LNCaP clone FGC (cell line): ENCODE data around the gene PRM1.

Experiments
- DNase-seq: peaks from one replicate; pipeline ENCODE4 v3.0.0-alpha.2; 2011; ENCODE audit warnings: low read depth
- H3K4me3 ChIP-seq: 2 replicates; pipeline ENCODE4 v1.5.1; 2011; ENCODE audit warnings: mild to moderate bottlenecking, low read depth, low read length, control low read depth
- TF ChIP-seq, protein P1 (sequence below): IDR thresholded peaks from 2 replicates; pipeline ENCODE4 v1.5.1; 2012; ENCODE audit warnings: mild to moderate bottlenecking; ENCODE audit not compliant: control insufficient read depth, insufficient read depth; ENCODE audit errors: extremely low read depth

PRM1 gene

DNA sequence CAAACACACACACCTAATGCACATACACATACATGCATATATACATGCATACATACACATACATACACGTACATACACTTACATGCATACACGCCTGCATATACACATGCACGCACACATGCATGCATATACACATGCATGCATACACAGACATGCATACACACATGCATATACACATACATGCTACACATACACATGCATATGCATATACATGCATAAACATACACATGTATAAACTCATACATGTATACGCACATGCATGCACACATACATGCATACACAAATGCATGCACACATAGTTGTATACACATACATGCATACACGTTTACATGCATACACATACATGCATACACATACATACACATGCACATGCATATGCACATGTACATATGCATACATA is 40.5 kb upstream of the PRM1 start:
- TF ChIP-seq, protein P1, sequence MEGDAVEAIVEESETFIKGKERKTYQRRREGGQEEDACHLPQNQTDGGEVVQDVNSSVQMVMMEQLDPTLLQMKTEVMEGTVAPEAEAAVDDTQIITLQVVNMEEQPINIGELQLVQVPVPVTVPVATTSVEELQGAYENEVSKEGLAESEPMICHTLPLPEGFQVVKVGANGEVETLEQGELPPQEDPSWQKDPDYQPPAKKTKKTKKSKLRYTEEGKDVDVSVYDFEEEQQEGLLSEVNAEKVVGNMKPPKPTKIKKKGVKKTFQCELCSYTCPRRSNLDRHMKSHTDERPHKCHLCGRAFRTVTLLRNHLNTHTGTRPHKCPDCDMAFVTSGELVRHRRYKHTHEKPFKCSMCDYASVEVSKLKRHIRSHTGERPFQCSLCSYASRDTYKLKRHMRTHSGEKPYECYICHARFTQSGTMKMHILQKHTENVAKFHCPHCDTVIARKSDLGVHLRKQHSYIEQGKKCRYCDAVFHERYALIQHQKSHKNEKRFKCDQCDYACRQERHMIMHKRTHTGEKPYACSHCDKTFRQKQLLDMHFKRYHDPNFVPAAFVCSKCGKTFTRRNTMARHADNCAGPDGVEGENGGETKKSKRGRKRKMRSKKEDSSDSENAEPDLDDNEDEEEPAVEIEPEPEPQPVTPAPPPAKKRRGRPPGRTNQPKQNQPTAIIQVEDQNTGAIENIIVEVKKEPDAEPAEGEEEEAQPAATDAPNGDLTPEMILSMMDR: no peak
- no peak for DNase-seq
- no peak overlapping the region for H3K4me3 ChIP-seq

DNA sequence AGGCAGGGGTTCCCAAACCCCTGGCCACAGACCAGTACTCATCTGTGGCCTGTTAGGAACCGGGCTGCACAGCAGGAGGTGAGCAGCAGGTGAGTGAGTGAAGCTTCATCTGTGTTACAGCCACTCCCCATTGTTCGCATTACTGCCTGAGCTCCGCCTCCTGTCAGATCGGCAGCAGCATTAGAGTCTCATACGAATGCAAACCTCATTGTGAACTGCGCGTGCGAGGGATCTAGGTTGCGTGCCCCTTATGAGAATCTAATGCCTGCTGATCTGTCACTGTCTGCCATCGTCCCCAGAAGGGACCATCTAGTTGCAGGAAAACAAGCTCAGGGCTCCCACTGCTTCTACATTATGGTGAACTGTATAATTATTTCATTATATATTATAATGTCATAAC is 39.0 kb upstream of the PRM1 start:
- H3K4me3 ChIP-seq: no peak overlapping the region
- no peak for DNase-seq
- TF ChIP-seq, protein P1: no peak

DNA sequence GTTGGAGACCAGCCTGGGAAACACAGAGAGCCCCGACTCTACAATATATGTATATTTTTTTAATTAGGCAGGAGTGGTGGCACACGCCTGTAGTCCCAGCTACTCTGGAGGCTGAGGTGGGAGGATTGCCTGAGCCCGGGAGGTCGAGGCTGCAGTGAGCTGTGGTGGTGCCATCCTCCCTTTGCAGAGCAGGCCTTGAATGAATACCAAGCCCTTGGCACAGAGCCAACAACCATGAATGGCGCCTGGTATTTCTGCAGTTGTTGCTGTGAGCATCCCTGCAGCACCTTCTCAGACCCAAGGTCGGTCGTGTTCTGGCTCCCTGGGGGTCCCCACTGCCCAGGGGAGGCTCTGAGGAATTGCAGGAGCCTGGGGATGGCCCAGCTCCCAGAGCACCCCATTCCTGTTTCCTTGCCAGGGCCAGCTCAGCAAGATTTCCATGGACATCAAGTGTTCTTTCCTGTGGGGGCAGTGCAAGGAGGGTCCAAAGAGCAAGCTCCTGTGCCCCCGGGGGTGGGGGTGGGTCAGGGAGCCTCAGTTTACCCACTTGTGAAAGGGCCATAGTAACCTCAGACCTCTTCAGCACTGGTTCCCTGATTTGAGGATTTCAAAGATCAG is 38.5 kb upstream of the PRM1 start:
- H3K4me3 ChIP-seq: no peak overlapping the region
- no peak for DNase-seq
- TF ChIP-seq, protein P1: no peak

DNA sequence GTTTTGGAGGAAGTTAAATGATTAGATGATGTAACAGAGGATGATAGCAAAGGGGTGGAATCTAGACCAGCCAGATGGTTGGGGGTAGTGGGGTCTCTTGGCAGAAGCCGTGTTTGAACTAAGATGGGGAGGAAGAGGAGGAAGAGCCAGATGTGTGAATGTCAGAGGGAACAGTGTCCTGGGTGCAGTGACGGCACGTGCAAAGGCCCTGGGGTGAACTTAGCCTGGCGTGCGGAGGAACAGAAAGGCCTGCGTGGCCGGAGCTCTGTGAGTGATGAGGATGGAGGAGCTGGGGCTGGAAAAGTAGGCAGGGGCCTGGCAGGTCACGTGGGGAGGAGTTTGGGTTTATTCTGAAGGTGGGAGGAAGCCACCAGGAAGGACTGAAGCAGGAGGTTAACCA is 37.7 kb upstream of the PRM1 start:
- DNase-seq: no peak
- H3K4me3 ChIP-seq: no peak overlapping the region
- TF ChIP-seq, protein P1: no peak

DNA sequence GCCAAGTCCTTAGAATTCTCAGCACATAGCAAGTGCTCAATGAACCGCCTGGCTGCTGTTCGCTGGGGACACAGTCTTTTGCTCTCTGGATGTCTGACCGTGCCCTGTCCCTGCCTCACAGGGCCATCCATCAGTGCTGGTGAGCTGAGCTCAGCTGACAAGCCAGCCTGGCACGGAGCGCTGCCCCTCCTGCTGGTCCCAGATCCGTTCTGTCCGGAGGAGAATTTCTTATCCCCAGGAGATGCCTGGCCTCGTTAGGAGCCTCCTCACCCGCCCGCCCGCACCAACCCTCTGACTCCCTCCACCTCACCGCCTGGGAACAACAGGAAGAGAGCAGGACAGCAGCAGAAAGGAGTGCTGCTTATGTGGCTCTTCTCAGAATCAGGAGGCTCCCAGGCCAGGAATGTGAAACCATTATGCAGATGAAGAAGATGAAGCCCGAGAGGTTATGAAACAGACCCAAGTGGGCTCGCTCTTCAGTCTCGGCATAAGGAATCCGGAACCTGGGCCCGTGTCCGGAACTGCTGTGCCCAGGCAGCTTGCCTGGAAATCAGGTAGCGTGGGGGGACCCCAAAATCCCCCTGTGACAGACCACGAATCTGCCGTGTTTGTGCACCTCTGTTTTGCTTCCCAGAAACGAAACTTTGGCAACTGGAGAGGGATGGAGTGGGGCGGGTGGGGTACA is 35.3 kb upstream of the PRM1 start:
- H3K4me3 ChIP-seq: no peak overlapping the region
- TF ChIP-seq, protein P1: no peak
- DNase-seq: no peak

DNA sequence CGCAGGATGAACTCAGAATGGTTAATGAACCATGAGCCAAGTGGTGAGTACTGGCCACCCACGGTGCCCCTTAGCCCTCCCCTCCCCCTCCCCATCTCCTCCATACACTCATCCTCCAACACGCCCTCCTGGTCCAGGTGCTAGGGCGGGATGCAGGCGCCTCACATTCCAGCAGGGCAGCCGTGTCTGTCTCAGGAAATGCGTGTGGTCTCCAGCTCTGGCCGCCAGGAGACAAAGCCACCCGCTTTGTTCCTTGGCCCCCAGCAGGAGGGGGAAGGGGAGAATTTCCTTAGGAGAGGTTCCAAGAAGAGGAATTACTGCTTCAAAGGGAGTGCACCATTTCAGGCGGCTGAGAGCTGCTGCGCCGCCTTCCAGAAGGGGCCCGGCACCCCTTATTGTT is 34.4 kb upstream of the PRM1 start:
- H3K4me3 ChIP-seq: no peak overlapping the region
- DNase-seq: no peak
- TF ChIP-seq, protein P1: no peak
